ENCODE results near the gene HHAT.
"Not testable (repeated sequence)": the region's sequence is repeated elsewhere in the genome, so short reads cannot be mapped to it uniquely, and the experiment has no call there.

The HHAT gene

DNA sequence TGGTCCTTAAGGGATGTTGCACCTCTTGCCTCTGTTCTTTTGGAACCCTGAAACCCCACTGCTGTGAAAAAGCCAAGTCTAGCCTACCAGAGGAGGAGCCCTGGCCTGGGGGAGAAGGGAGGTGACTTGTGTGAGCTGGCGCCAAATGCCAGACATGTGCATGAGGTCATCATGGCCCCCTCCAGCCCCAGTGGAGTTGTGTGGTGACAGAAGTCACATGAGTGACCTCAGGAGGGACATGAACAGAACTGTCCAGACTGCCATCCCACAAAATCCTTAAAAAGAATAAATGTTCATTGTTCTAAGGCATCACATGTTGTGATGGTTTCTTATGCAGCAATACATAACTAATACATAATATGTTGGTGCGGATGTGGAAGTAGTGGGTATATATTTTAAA lies 10.8 kb downstream of the HHAT start:
- DNase-seq (ENCODE audit: low read depth), result no peak
- Histone ChIP-seq H3K36me3 (ENCODE audit: control insufficient read depth, insufficient read depth, low read length, severe bottlenecking) (no peaks in the 10 kb centered on the region), H3K9ac (ENCODE audit: low read length) (no peak overlapping the region), H3K9me3 (ENCODE audit: control insufficient read depth, low read length) (no peaks in the 10 kb centered on the region), H3K4me1 (ENCODE audit: control insufficient read depth, insufficient read depth, low read length) (peaks cover 9% of the 10 kb centered on the region), H3K27me3 (replicated peaks; ENCODE audit: control insufficient read depth, insufficient read depth, low read length) (no peaks in the 10 kb centered on the region), H3K4me3 (ENCODE audit: low read length) (no peak overlapping the region)

DNA sequence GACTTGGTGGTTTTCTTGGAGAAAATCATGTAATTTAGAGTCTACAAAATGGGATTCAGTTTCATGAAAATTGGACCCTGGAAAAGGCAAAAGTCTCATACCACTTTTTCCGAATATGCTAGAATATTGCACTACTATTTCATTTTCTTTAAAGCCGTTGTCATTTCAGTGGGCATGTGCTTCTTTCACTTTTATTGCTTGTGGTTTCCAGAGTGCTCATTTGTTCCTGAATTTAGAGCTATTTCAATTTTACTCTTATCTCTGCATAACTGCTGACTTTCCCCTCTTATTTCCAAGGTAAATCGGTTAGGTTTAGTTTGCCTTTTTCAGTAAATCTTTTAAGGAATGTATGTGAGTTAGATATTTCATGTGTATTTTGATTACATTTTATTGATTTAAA lies 11.6 kb downstream of the HHAT start:
- no peaks in the 10 kb centered on the region for H3K27me3 ChIP-seq (replicated peaks; ENCODE audit: control insufficient read depth, insufficient read depth, low read length)
- no peak overlapping the region for H3K4me3 ChIP-seq (ENCODE audit: low read length)
- DNase-seq (ENCODE audit: low read depth), result no peak

DNA sequence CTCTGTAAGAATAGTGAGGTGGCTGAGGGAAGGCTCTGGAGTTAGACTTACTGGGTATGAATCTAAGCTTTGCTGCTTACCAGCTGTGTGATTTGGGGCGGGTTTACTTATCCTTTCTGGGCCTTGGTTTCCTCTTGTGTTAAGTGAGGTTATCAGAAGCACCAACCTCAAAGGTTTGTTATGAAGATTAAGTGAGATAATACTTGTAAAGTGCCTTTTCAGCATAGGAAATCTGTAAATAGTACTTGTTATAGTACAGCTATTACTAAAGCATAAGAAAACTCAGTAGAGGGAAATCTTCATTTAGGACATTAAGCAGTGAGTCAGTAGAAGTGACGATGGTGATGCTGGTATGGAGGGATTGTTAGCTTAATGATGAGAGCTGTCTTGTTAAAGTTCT lies 12.1 kb downstream of the HHAT start:
- Histone ChIP-seq H3K4me3 (ENCODE audit: low read length) (no peak overlapping the region), H3K27me3 (replicated peaks; ENCODE audit: control insufficient read depth, insufficient read depth, low read length) (no peaks in the 10 kb centered on the region), H3K9me3 (ENCODE audit: control insufficient read depth, low read length) (no peaks in the 10 kb centered on the region), H3K9ac (ENCODE audit: low read length) (no peak overlapping the region), H3K36me3 (ENCODE audit: control insufficient read depth, insufficient read depth, low read length, severe bottlenecking) (no peaks in the 10 kb centered on the region), H3K4me1 (ENCODE audit: control insufficient read depth, insufficient read depth, low read length) (peaks cover 9% of the 10 kb centered on the region)
- DNase-seq (ENCODE audit: low read depth), result no peak

More for the DNA sequence above, 11.6 kb downstream of the HHAT start:
- Histone ChIP-seq H3K9me3 (ENCODE audit: control insufficient read depth, low read length) (no peaks in the 10 kb centered on the region), H3K9ac (ENCODE audit: low read length) (no peak overlapping the region), H3K36me3 (ENCODE audit: control insufficient read depth, insufficient read depth, low read length, severe bottlenecking) (no peaks in the 10 kb centered on the region), H3K4me1 (ENCODE audit: control insufficient read depth, insufficient read depth, low read length) (peaks cover 9% of the 10 kb centered on the region)

DNA sequence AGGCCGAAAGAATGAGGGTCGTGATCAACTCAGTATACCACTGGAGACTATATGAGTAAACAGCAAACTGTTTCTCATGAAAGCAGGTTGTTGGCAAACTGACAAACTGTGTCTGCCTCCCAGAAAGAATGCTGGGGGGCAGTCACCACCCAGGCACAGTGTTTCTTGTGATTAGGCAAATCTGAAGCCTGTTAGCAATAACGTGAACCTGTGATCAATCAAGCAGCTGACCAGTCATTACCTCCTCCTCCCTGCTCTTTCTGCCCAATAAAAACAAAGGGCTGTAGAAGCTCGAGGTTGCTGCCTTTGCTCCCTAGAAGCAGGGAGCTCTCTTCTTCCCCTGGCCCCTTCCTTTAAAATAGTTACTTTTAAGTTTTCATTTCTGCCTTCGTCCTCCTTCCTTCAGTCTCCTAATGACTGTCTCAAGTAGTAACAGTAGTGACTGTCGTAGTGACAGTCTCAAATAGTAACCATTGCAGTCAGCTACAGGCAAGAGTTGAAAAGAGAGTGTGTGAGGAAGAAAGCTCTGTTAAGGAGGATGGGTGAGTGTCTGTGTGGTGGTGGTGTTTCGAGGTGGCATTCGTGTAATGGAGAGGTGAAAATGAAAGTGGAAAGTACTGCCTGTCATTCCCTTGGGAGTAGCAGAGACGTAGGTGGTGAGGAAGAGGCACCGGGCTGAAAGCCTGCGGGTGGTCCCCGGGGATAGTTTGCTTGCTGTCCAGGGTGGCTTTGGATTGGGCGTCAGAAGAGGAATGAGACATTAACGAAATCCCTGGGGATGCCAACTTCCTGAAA lies 14.5 kb downstream of the HHAT start:
- H3K9ac ChIP-seq (ENCODE audit: low read length), result no peak overlapping the region
- H3K9me3 ChIP-seq (ENCODE audit: control insufficient read depth, low read length), result no peaks in the 10 kb centered on the region
- peak; percentile 26 for DNase-seq (ENCODE audit: low read depth)
- H3K4me1 ChIP-seq (ENCODE audit: control insufficient read depth, insufficient read depth, low read length), result peaks cover 15% of the 10 kb centered on the region
- H3K36me3 ChIP-seq (ENCODE audit: control insufficient read depth, insufficient read depth, low read length, severe bottlenecking), result no peaks in the 10 kb centered on the region
- H3K27me3 ChIP-seq (replicated peaks; ENCODE audit: control insufficient read depth, insufficient read depth, low read length), result no peaks in the 10 kb centered on the region
- peak overlapping the region; percentile 64 for H3K4me3 ChIP-seq (ENCODE audit: low read length)

DNA sequence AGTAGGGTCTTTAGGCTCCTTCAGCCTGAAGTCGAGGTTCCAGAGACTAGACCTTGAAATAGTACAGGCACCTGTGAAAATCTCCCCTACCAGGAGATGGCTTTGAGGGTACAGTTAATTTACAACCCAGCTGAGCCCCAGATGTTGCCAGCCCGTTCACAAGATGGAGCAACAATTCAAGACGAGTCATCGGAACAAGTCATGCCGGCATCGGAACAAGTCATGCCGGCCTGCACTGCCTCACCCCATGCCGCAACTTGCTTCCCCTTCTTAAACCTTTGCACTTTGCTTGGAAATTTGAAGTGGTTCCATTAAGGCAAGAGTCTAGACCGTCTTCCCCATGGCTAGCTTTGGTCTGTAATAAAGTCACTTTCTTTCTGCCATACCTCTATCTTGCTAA lies 16.0 kb downstream of the HHAT start:
- H3K4me3 ChIP-seq (ENCODE audit: low read length), result no peak overlapping the region
- DNase-seq (ENCODE audit: low read depth), result no peak
- H3K9ac ChIP-seq (ENCODE audit: low read length), result no peak overlapping the region
- no peaks in the 10 kb centered on the region for H3K9me3 ChIP-seq (ENCODE audit: control insufficient read depth, low read length)
- H3K36me3 ChIP-seq (ENCODE audit: control insufficient read depth, insufficient read depth, low read length, severe bottlenecking), result no peaks in the 10 kb centered on the region
- peaks cover 15% of the 10 kb centered on the region for H3K4me1 ChIP-seq (ENCODE audit: control insufficient read depth, insufficient read depth, low read length)
- no peaks in the 10 kb centered on the region for H3K27me3 ChIP-seq (replicated peaks; ENCODE audit: control insufficient read depth, insufficient read depth, low read length)

DNA sequence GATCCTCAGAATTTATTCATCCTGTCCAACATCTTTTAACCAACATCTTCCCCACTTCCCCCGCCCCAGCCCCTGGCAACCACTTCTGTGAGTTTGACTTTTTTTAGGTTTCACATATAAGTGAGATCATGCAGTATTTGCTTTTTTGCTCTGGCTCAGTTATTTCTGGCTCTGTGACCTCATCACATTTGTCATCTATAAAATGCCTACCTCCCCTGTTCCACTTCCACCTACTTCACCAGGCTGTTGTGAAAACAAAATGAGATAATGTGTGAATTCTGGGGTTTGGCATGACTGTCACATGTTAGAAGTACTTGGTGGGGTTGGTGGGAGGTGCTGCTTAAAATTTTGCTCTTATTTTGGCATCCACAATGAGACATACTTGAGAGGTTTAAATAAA lies 18.4 kb downstream of the HHAT start:
- peak; percentile 17 for DNase-seq (ENCODE audit: low read depth)
- Histone ChIP-seq H3K27me3 (replicated peaks; ENCODE audit: control insufficient read depth, insufficient read depth, low read length) (no peaks in the 10 kb centered on the region), H3K4me1 (ENCODE audit: control insufficient read depth, insufficient read depth, low read length) (peaks cover 15% of the 10 kb centered on the region), H3K9ac (ENCODE audit: low read length) (no peak overlapping the region), H3K36me3 (ENCODE audit: control insufficient read depth, insufficient read depth, low read length, severe bottlenecking) (no peaks in the 10 kb centered on the region), H3K4me3 (ENCODE audit: low read length) (no peak overlapping the region), H3K9me3 (ENCODE audit: control insufficient read depth, low read length) (no peaks in the 10 kb centered on the region)

DNA sequence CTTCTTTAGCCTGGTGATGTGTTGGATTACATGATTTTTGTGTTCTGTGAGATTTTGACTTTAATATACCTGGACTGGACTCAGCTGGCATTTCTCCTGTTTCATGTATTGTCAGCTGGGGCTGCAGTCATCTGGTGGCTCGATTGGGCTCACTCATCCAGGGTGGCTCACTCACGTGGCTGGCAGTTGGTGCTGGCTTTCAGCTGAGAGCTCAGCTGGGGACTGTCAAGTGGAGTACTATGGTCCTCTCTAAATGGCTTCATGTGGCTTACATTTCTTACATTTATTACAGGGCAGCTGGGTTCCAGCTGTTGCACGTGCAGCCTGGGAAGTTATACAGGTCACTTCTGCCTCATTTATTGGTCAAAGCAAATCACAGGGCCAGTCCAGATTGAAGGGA lies 22.8 kb downstream of the HHAT start:
- Histone ChIP-seq H3K9ac (ENCODE audit: low read length) (no peak overlapping the region), H3K9me3 (ENCODE audit: control insufficient read depth, low read length) (no peaks in the 10 kb centered on the region), H3K36me3 (ENCODE audit: control insufficient read depth, insufficient read depth, low read length, severe bottlenecking) (no peaks in the 10 kb centered on the region), H3K27me3 (replicated peaks; ENCODE audit: control insufficient read depth, insufficient read depth, low read length) (no peaks in the 10 kb centered on the region), H3K4me1 (ENCODE audit: control insufficient read depth, insufficient read depth, low read length) (peaks cover 5% of the 10 kb centered on the region), H3K4me3 (ENCODE audit: low read length) (no peak overlapping the region)
- no peak for DNase-seq (ENCODE audit: low read depth)

DNA sequence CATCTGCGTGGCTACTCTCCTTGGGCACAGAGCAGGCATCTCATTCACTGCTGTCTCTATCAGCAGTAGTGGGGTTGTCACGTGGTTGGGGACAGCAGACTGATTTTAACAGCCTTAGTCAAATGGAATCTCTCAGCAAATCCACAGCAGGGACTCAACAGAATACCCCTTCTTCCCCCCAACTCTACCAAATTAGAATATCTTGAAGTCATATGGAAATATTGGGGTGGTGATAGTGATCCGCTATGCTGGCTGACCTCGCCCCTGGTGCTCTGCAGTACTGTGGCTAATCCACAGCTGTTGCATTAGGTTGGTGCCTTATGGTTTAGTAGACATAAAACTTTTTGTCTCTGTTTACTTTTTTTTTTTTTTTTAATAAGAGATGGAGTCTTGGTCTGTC lies 23.9 kb downstream of the HHAT start:
- H3K36me3 ChIP-seq (ENCODE audit: control insufficient read depth, insufficient read depth, low read length, severe bottlenecking), result no peaks in the 10 kb centered on the region
- H3K27me3 ChIP-seq (replicated peaks; ENCODE audit: control insufficient read depth, insufficient read depth, low read length), result no peaks in the 10 kb centered on the region
- DNase-seq (ENCODE audit: low read depth), result no peak
- peaks cover under 1% of the 10 kb centered on the region for H3K4me1 ChIP-seq (ENCODE audit: control insufficient read depth, insufficient read depth, low read length)
- no peaks in the 10 kb centered on the region for H3K9me3 ChIP-seq (ENCODE audit: control insufficient read depth, low read length)
- no peak overlapping the region for H3K4me3 ChIP-seq (ENCODE audit: low read length)
- H3K9ac ChIP-seq (ENCODE audit: low read length), result no peak overlapping the region

DNA sequence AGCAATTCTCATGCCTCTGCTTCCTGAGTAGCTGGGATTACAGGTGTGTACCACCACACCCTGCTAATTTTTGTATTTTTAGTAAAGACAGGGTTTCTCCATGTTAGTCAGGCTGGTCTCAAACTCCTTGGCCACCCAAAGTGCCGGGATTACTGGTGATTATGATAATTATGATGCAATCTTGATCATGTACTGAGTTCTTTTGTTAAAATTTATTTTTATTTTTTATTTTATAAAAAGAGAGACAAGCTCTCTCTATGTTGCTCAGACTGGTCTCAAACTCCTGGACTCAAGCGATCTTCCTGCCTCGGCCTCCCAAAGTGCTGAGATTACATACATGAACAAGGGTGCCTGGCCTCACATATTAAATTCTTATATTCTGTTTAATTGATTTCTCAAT lies 25.6 kb downstream of the HHAT start:
- DNase-seq (ENCODE audit: low read depth); H3K4me1 ChIP-seq (ENCODE audit: control insufficient read depth, insufficient read depth, low read length); H3K9me3 ChIP-seq (ENCODE audit: control insufficient read depth, low read length); H3K27me3 ChIP-seq (replicated peaks; ENCODE audit: control insufficient read depth, insufficient read depth, low read length); H3K4me3 ChIP-seq (ENCODE audit: low read length); H3K9ac ChIP-seq (ENCODE audit: low read length); H3K36me3 ChIP-seq (ENCODE audit: control insufficient read depth, insufficient read depth, low read length, severe bottlenecking): not testable (repeated sequence)

DNA sequence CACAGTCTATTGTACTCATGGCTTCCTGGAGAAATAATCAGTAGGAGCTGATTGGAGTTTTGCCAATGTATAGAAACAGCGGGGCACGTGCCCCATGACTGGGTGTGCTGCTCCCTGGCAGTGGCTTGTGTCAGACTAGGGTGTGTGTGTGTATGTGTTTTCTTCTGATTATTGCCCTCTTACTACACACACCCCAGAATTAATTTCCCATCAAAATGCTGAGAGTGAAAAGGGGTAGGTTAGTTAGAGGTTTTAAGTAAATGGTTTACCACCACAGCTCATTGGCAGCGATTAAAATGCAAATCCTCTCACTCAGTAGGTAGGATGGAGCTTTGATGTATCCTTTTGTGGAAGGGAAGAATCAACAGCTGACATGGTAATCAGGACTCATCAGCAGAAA lies 29.9 kb downstream of the HHAT start:
- no peaks in the 10 kb centered on the region for H3K27me3 ChIP-seq (replicated peaks; ENCODE audit: control insufficient read depth, insufficient read depth, low read length)

DNA sequence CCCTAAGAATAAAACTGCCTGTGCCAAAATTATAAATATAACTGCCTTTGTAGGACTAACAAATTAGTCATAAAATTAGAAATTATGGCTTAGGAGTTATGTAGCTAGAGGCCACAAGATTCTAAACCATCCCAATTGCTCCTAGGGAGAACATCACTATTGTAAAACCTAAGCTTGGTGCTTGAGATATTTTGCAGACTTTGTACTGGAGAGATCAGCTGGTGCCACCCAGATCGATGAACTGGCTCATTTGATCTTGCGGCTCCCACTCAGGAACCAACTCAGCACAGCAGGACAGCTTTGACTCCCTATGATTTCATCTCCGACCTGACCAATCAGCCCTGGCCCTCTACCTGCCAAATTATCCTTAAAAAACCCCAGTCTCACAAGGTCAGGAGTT lies 30.6 kb downstream of the HHAT start:
- no peaks in the 10 kb centered on the region for H3K27me3 ChIP-seq (replicated peaks; ENCODE audit: control insufficient read depth, insufficient read depth, low read length)
- H3K36me3 ChIP-seq (ENCODE audit: control insufficient read depth, insufficient read depth, low read length, severe bottlenecking), result no peaks in the 10 kb centered on the region
- no peak for DNase-seq (ENCODE audit: low read depth)
- H3K4me1 ChIP-seq (ENCODE audit: control insufficient read depth, insufficient read depth, low read length), result peaks cover 22% of the 10 kb centered on the region
- H3K4me3 ChIP-seq (ENCODE audit: low read length), result no peak overlapping the region
- no peak overlapping the region for H3K9ac ChIP-seq (ENCODE audit: low read length)
- no peaks in the 10 kb centered on the region for H3K9me3 ChIP-seq (ENCODE audit: control insufficient read depth, low read length)

More for the DNA sequence above, 29.9 kb downstream of the HHAT start:
- H3K9me3 ChIP-seq (ENCODE audit: control insufficient read depth, low read length), result no peaks in the 10 kb centered on the region
- H3K9ac ChIP-seq (ENCODE audit: low read length), result no peak overlapping the region
- H3K36me3 ChIP-seq (ENCODE audit: control insufficient read depth, insufficient read depth, low read length, severe bottlenecking), result no peaks in the 10 kb centered on the region
- H3K4me3 ChIP-seq (ENCODE audit: low read length), result no peak overlapping the region
- peaks cover 22% of the 10 kb centered on the region for H3K4me1 ChIP-seq (ENCODE audit: control insufficient read depth, insufficient read depth, low read length)
- DNase-seq (ENCODE audit: low read depth), result no peak

All from adipocyte (in vitro differentiated cells).